ENCODE data around the gene LILRB4. TPM values are rescaled to one million over a fixed set of nuclear protein-coding genes. Genes with fewer than 3 reads are reported as not detected.
"Not testable (repeated sequence)": the region's sequence is repeated elsewhere in the genome, so short reads cannot be mapped to it uniquely, and the experiment has no call there.

LILRB4 gene
- total RNA-seq, 1 donor from 2014 or later = not detected

GRCh38 chr19:54616821-54617560, 45.8 kb upstream of the LILRB4 start:
- Mint-ChIP-seq H3K4me1 (ENCODE audit: low read depth, unreplicated experiment) (no peaks in the 10 kb centered on the region), H3K4me3 (ENCODE audit: unreplicated experiment) (no peak overlapping the region), H3K9me3 (ENCODE audit: unreplicated experiment) (peaks cover 10% of the 10 kb centered on the region), H3K27me3 (ENCODE audit: low read depth, unreplicated experiment) (no peaks in the 10 kb centered on the region), H3K36me3 (ENCODE audit: low read depth, unreplicated experiment) (no peaks in the 10 kb centered on the region), H3K27ac (ENCODE audit: unreplicated experiment) (no peak overlapping the region)
- no peaks in the 10 kb centered on the region for H3K79me2 ChIP-seq (ENCODE audit: insufficient read depth, low read length)
- H3K36me3 ChIP-seq (ENCODE audit: insufficient read depth, low read length) = no peaks in the 10 kb centered on the region
- no peak overlapping the region for H3K27ac ChIP-seq (ENCODE audit: low read depth, low read length)
- DNase-seq (ENCODE audit: low read depth) (no peak), FAIRE-seq (no peak)
- no peaks in the 10 kb centered on the region for H3K4me1 ChIP-seq (ENCODE audit: insufficient read depth, low read length)
- TF ChIP-seq EZH2 (IDR thresholded peaks at IDR 0.05; ENCODE audit: insufficient read depth, low read length) = no peak
- TF ChIP-seq CTCF (IDR thresholded peaks at IDR 0.05; ENCODE audit: insufficient read depth, low read depth, low read length) = no peak
- H3K4me2 ChIP-seq (ENCODE audit: low read length) = no peak overlapping the region
- no peak overlapping the region for H3K9ac ChIP-seq (ENCODE audit: low read length)
- H3K4me3 ChIP-seq (ENCODE audit: insufficient read depth, low read depth, low read length) = no peak overlapping the region
- no peaks in the 10 kb centered on the region for H3K27me3 ChIP-seq (ENCODE audit: insufficient read depth, low read length)
- H3K9me3 ChIP-seq (ENCODE audit: insufficient read depth, low read depth, low read length) = peaks cover 3% of the 10 kb centered on the region
- H4K20me1 ChIP-seq (ENCODE audit: insufficient read depth, low read length) = no peaks in the 10 kb centered on the region
- H2AFZ ChIP-seq (ENCODE audit: low read depth, low read length) = no peak overlapping the region

GRCh38 chr19:54620464-54620863, 42.3 kb upstream of the LILRB4 start:
- Histone ChIP-seq H3K27ac (ENCODE audit: low read depth, low read length) (no peak overlapping the region), H2AFZ (ENCODE audit: low read depth, low read length) (no peak overlapping the region), H3K36me3 (ENCODE audit: insufficient read depth, low read length) (no peaks in the 10 kb centered on the region), H3K79me2 (ENCODE audit: insufficient read depth, low read length) (no peaks in the 10 kb centered on the region), H3K27me3 (ENCODE audit: insufficient read depth, low read length) (no peaks in the 10 kb centered on the region), H3K9ac (ENCODE audit: low read length) (no peak overlapping the region), H3K4me1 (ENCODE audit: insufficient read depth, low read length) (no peaks in the 10 kb centered on the region), H3K9me3 (ENCODE audit: insufficient read depth, low read depth, low read length) (peaks cover 3% of the 10 kb centered on the region), H4K20me1 (ENCODE audit: insufficient read depth, low read length) (no peaks in the 10 kb centered on the region), H3K4me2 (ENCODE audit: low read length) (no peak overlapping the region), H3K4me3 (ENCODE audit: insufficient read depth, low read depth, low read length) (no peak overlapping the region)
- TF ChIP-seq EZH2 (IDR thresholded peaks at IDR 0.05; ENCODE audit: insufficient read depth, low read length) = no peak
- TF ChIP-seq CTCF (IDR thresholded peaks at IDR 0.05; ENCODE audit: insufficient read depth, low read depth, low read length) = no peak
- Mint-ChIP-seq H3K9me3 (ENCODE audit: unreplicated experiment) (peaks cover 14% of the 10 kb centered on the region), H3K4me3 (ENCODE audit: unreplicated experiment) (no peak overlapping the region), H3K27me3 (ENCODE audit: low read depth, unreplicated experiment) (no peaks in the 10 kb centered on the region), H3K27ac (ENCODE audit: unreplicated experiment) (no peak overlapping the region), H3K4me1 (ENCODE audit: low read depth, unreplicated experiment) (no peaks in the 10 kb centered on the region), H3K36me3 (ENCODE audit: low read depth, unreplicated experiment) (no peaks in the 10 kb centered on the region)
- DNase-seq (ENCODE audit: low read depth) (no peak), FAIRE-seq (no peak)

- Mint-ChIP-seq H3K9me3 (ENCODE audit: unreplicated experiment) (peaks cover 11% of the 10 kb centered on the region), H3K4me1 (ENCODE audit: low read depth, unreplicated experiment) (no peaks in the 10 kb centered on the region), H3K27ac (ENCODE audit: unreplicated experiment) (no peak overlapping the region), H3K4me3 (ENCODE audit: unreplicated experiment) (no peak overlapping the region), H3K27me3 (ENCODE audit: low read depth, unreplicated experiment) (no peaks in the 10 kb centered on the region), H3K36me3 (ENCODE audit: low read depth, unreplicated experiment) (no peaks in the 10 kb centered on the region)
- no peak overlapping the region for H3K27ac ChIP-seq (ENCODE audit: low read depth, low read length)
- no peaks in the 10 kb centered on the region for H3K79me2 ChIP-seq (ENCODE audit: insufficient read depth, low read length)
- peaks cover 6% of the 10 kb centered on the region for H3K9me3 ChIP-seq (ENCODE audit: insufficient read depth, low read depth, low read length)
- no peaks in the 10 kb centered on the region for H3K4me1 ChIP-seq (ENCODE audit: insufficient read depth, low read length)
- H2AFZ ChIP-seq (ENCODE audit: low read depth, low read length) = no peak overlapping the region
- H4K20me1 ChIP-seq (ENCODE audit: insufficient read depth, low read length) = no peaks in the 10 kb centered on the region
- H3K4me2 ChIP-seq (ENCODE audit: low read length) = no peak overlapping the region
- no peaks in the 10 kb centered on the region for H3K36me3 ChIP-seq (ENCODE audit: insufficient read depth, low read length)
- FAIRE-seq (no peak), DNase-seq (ENCODE audit: low read depth) (no peak)
- H3K4me3 ChIP-seq (ENCODE audit: insufficient read depth, low read depth, low read length) = no peak overlapping the region
- TF ChIP-seq CTCF (IDR thresholded peaks at IDR 0.05; ENCODE audit: insufficient read depth, low read depth, low read length) (no peak), EZH2 (IDR thresholded peaks at IDR 0.05; ENCODE audit: insufficient read depth, low read length) (no peak)
- no peaks in the 10 kb centered on the region for H3K27me3 ChIP-seq (ENCODE audit: insufficient read depth, low read length)
- H3K9ac ChIP-seq (ENCODE audit: low read length) = no peak overlapping the region
These were observed 40.4 kb upstream of the LILRB4 start for GRCh38 chr19:54622431-54622830.

GRCh38 chr19:54624234-54624633, 38.6 kb upstream of the LILRB4 start:
- not testable (repeated sequence) for FAIRE-seq; H3K9me3 ChIP-seq (ENCODE audit: insufficient read depth, low read depth, low read length); H3K4me3 Mint-ChIP-seq (ENCODE audit: unreplicated experiment)

More at GRCh38 chr19:54624234-54624633, 38.6 kb upstream of the LILRB4 start:
- H3K27ac Mint-ChIP-seq (ENCODE audit: unreplicated experiment); H3K79me2 ChIP-seq (ENCODE audit: insufficient read depth, low read length); H3K4me1 ChIP-seq (ENCODE audit: insufficient read depth, low read length); H3K4me2 ChIP-seq (ENCODE audit: low read length); H2AFZ ChIP-seq (ENCODE audit: low read depth, low read length); H3K9ac ChIP-seq (ENCODE audit: low read length); H3K36me3 ChIP-seq (ENCODE audit: insufficient read depth, low read length); H3K4me1 Mint-ChIP-seq (ENCODE audit: low read depth, unreplicated experiment); H3K4me3 ChIP-seq (ENCODE audit: insufficient read depth, low read depth, low read length); H3K27ac ChIP-seq (ENCODE audit: low read depth, low read length); DNase-seq (ENCODE audit: low read depth); H3K27me3 ChIP-seq (ENCODE audit: insufficient read depth, low read length); H4K20me1 ChIP-seq (ENCODE audit: insufficient read depth, low read length); H3K36me3 Mint-ChIP-seq (ENCODE audit: low read depth, unreplicated experiment); H3K27me3 Mint-ChIP-seq (ENCODE audit: low read depth, unreplicated experiment): not testable (repeated sequence)
- peaks cover 15% of the 10 kb centered on the region for H3K9me3 Mint-ChIP-seq (ENCODE audit: unreplicated experiment)

Data from astrocyte (in vitro differentiated cells and primary cell).